HG03354 (cell line): ENCODE data around the gene SLC1A4.

ENCODE experiments used
- ATAC-seq: cut with Tn5 transposase; IDR thresholded peaks from one replicate; pipeline ENCODE4 v1.9.1; 2021; ENCODE audit warnings: mild to moderate bottlenecking; ENCODE audit not compliant: unreplicated experiment, poor library complexity, severe bottlenecking

The SLC1A4 gene

DNA sequence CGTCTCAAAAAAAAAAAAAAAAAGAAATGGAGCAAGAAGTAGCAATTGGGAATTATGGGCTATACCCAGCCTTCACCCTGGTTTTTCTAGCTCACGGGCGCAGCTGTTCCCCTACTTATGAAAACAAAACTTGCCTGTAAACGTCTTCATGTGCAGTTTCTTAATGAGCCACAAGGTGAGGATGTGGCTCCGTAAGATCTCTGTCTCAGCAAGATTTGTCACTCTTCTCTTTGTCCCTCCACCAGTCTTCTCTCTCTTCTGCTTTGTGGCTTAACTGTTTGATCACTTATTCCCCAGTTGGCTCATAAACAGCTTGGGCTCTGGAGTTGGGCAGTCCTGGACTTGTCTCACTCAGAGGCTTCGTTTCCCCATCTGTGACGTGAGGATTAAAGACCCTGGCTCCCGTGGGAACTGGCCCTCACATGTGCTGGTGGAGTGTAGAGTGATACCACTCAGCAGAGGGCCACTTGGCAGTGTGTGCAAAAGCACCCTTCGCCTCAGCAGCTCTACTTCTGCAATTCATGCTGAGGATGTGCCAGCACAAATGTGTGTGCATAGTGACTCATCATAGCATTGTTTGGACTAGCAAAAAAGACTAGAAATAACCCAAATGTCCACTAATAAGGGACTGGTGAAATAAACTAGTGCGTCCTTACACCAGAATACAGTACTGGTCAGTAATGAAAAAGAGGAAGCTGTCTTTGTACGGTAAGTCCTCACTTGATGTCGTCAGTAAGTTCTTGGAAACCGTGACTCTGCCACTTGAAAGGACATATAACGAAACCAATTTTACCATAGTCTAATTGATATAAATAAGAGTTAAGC, 75.7 kb downstream of the SLC1A4 start:
- peak; percentile 90 for ATAC-seq

DNA sequence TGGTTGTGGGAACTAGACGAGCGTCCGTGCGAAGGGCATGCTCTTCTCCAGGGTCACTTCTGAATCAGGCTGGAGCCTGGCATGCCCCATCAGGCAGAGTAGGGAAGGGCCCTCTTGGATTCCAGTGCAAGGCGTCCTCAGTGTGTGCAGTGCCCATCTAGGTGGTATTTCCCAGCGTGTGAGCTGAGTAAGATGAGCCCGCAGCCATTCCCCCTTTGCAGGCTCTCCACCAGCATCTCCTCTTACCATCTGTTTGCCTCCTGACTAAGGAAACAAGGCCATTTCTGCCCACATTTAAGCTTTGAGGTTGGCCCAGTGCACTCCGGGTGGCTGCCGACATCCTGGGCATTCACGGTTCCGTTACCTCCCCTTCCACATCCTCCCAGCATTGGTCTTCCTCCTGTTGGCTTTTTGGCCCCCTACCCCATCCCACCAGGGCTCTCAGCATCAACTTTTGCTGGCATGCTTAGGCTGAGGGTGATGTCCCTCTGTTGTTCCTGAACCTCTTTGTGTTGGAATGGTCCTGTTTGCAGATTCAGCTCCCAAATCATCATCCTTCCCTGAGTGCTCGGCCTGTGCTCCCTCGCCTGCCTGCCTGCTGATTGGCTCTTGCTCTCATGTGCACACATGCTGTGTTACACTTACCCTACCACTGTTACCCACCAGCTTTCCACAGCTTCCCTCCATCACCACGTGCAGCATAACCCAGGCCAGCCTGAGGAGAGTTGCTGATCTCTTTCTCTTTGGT, 78.8 kb downstream of the SLC1A4 start:
- no peak for ATAC-seq

- no peak for ATAC-seq
Measured at GRCh38 chr2:65069439-65069824, 80.2 kb downstream of the SLC1A4 start.

GRCh38 chr2:65070172-65070830, 81.1 kb downstream of the SLC1A4 start:
- ATAC-seq = no peak

- no peak for ATAC-seq
Measured at GRCh38 chr2:65070856-65071255, 81.7 kb downstream of the SLC1A4 start.

GRCh38 chr2:65071499-65072180, 82.4 kb downstream of the SLC1A4 start:
- no peak for ATAC-seq

DNA sequence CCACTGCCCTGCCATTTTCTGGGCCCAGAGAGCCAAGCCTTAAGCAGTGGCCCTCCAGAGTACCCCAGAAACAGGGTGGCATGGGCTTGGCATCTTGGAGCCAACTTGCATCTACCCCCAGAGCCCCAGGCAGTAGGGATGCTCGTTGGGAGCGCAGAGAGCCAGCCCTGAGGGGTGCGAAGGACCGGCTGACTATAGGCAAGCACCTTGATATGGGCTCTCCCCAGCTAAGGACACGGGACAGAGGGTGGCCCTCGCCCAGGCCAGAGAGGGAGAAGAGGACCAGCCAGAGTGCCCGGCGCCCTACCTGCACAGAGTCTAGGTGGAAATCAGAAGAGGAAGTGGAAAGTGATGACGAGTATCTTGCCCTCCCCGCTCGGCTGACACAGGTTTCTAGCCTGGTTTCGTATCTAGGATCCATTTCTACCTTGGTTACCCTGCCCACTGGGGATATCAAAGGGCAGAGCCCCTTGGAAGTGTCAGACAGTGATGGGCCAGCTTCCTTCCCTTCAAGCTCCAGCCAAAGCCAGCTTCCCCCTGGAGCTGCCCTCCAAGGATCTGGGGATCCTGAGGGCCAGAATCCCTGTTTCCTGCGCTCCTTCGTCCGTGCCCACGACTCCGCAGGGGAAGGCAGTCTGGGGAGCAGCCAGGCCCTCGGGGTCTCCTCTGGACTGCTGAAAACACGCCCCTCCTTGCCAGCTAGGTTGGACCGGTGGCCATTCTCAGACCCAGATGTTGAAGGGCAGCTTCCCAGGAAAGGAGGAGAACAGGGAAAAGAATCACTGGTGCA, 83.2 kb downstream of the SLC1A4 start:
- peak; percentile 70 for ATAC-seq
